KMS-11 (cell line): ENCODE measurements around the gene PSMD4.
A peak's percentile ranks its signal among the peaks of the same experiment; 100 is the strongest.
"Not testable (repeated sequence)": the region's sequence is repeated elsewhere in the genome, so short reads cannot be mapped to it uniquely, and the experiment has no call there.

Source experiments
- H2AFZ ChIP-seq: fragments of 200-600 bp; sonication (generic); 2 replicates; pipeline ENCODE4 v1.6.1; 2016; ENCODE audit warnings: antibody characterized with exemption, mixed run types, low read depth
- H3K27ac ChIP-seq: fragments of 200-600 bp; sonication (generic); 2 replicates; pipeline ENCODE4 v1.6.1; 2016; ENCODE audit warnings: mild to moderate bottlenecking, mixed run types
- H3K27me3 ChIP-seq: fragments of 200-600 bp; sonication (generic); 2 replicates; pipeline ENCODE4 v1.6.1; 2017; ENCODE audit warnings: mild to moderate bottlenecking, low read depth, mixed run types, moderate library complexity; ENCODE audit not compliant: insufficient read depth
- H3K36me3 ChIP-seq: fragments of 200-600 bp; sonication (generic); 2 replicates; pipeline ENCODE4 v1.6.1; 2017; ENCODE audit warnings: mild to moderate bottlenecking, mixed run types; ENCODE audit not compliant: insufficient read depth
- H3K4me1 ChIP-seq: fragments of 200-600 bp; sonication (generic); 2 replicates; pipeline ENCODE4 v1.6.1; 2016; ENCODE audit warnings: mild to moderate bottlenecking, low read depth, mixed run types; ENCODE audit not compliant: poor library complexity, severe bottlenecking
- H3K4me2 ChIP-seq: fragments of 200-600 bp; sonication (generic); 2 replicates; pipeline ENCODE4 v1.7.0; 2016; ENCODE audit warnings: mild to moderate bottlenecking, mixed run types
- H3K4me3 ChIP-seq: fragments of 200-600 bp; sonication (generic); IDR thresholded peaks from 2 replicates; pipeline ENCODE4 v1.6.1; 2017; ENCODE audit warnings: low read depth, low read length, mixed read lengths; ENCODE audit not compliant: insufficient read depth
- H3K79me2 ChIP-seq: fragments of 200-600 bp; sonication (generic); 2 replicates; pipeline ENCODE4 v1.6.1; 2016; ENCODE audit warnings: low read depth, mixed run types; ENCODE audit not compliant: insufficient read depth
- H3K9ac ChIP-seq: fragments of 200-600 bp; sonication (generic); 2 replicates; pipeline ENCODE4 v1.6.1; 2016; ENCODE audit warnings: mild to moderate bottlenecking, mixed run types
- H4K20me1 ChIP-seq: fragments of 200-600 bp; sonication (generic); 2 replicates; pipeline ENCODE4 v1.6.1; 2016; ENCODE audit warnings: mild to moderate bottlenecking, mixed run types; ENCODE audit not compliant: insufficient read depth
- CTCF ChIP-seq: fragments of 200-600 bp; sonication (generic); conservative IDR thresholded peaks from 2 replicates; pipeline ENCODE4 v1.6.1; 2017; ENCODE audit warnings: low read depth, mild to moderate bottlenecking, antibody characterized with exemption, low read length, moderate library complexity, mixed read lengths

Gene PSMD4

GRCh38 chr1:151254217-151255213 lies at the start of gene PSMD4:
Gene PSMD4, plus strand, starts transcription at chr1:151254734. Its CDS starts 49 bp downstream, at chr1:151254783.
- peak within 1 kb of the TSS; percentile 93 for H2AFZ ChIP-seq
- H4K20me1 ChIP-seq, result no peaks in the 10 kb centered on the region; the same call in 1 of the 2 replicates
- no peaks in the 10 kb centered on the region for H3K36me3 ChIP-seq
- H3K79me2 ChIP-seq, result peaks cover 49% of the 10 kb centered on the region
- no peak for TF ChIP-seq CTCF
- H3K27ac ChIP-seq, result peak within 1 kb of the TSS; percentile 70
- H3K4me3 ChIP-seq, result peak within 1 kb of the TSS; percentile 99
- peak within 1 kb of the TSS; percentile 71 for H3K9ac ChIP-seq
- H3K4me2 ChIP-seq, result peak within 1 kb of the TSS; percentile 70
- H3K4me1 ChIP-seq, result peaks cover 12% of the 10 kb centered on the region
- H3K27me3 ChIP-seq, result no peaks in the 10 kb centered on the region

- Histone ChIP-seq H3K36me3 (peaks cover 23% of the 10 kb centered on the region; the same call in 1 of the 2 replicates), H3K4me1 (peaks cover 21% of the 10 kb centered on the region), H3K79me2 (peaks cover 99% of the 10 kb centered on the region)
- not testable (repeated sequence) for H3K27me3 ChIP-seq, H3K4me2 ChIP-seq, H2AFZ ChIP-seq, H3K9ac ChIP-seq, H3K27ac ChIP-seq, H3K4me3 ChIP-seq, H4K20me1 ChIP-seq
These were observed 49.1 kb upstream of the PSMD4 start for GRCh38 chr1:151205381-151205965.

GRCh38 chr1:151210830-151211229 lies 43.7 kb upstream of the PSMD4 start:
- Histone ChIP-seq H3K4me1 (peaks cover 12% of the 10 kb centered on the region), H3K4me2 (no peak overlapping the region), H3K4me3 (no peak overlapping the region), H3K27ac (no peak overlapping the region), H3K9ac (no peak overlapping the region), H2AFZ (no peak overlapping the region), H3K36me3 (peaks cover 30% of the 10 kb centered on the region; the same call in 1 of the 2 replicates), H3K27me3 (no peaks in the 10 kb centered on the region), H4K20me1 (peaks cover 17% of the 10 kb centered on the region; the same call in 1 of the 2 replicates), H3K79me2 (peaks cover 98% of the 10 kb centered on the region)
- no peak for TF ChIP-seq CTCF

GRCh38 chr1:151211972-151212705 lies 42.4 kb upstream of the PSMD4 start:
- Histone ChIP-seq H3K4me2 (no peak overlapping the region), H3K4me3 (no peak overlapping the region), H3K79me2 (peaks cover 98% of the 10 kb centered on the region), H2AFZ (no peak overlapping the region), H3K27me3 (no peaks in the 10 kb centered on the region), H3K4me1 (peaks cover 23% of the 10 kb centered on the region), H4K20me1 (peaks cover 17% of the 10 kb centered on the region; the same call in 1 of the 2 replicates), H3K27ac (no peak overlapping the region), H3K36me3 (peaks cover 22% of the 10 kb centered on the region; the same call in 1 of the 2 replicates), H3K9ac (no peak overlapping the region)
- TF ChIP-seq CTCF, result no peak
